ENCODE data around the gene RSPH1. TPM values are rescaled to one million over a fixed set of nuclear protein-coding genes. Genes with fewer than 3 reads are reported as not detected.

The RSPH1 gene
- total RNA-seq, 1 experiment from 2014 or later = 1.5 TPM

GRCh38 chr21:42540396-42540795 lies 44.4 kb upstream of the RSPH1 start:
- no peaks in the 10 kb centered on the region for H4K20me1 ChIP-seq (ENCODE audit: insufficient read depth)
- H3K27ac ChIP-seq (ENCODE audit: low read depth, low read length) = no peak overlapping the region
- no peaks in the 10 kb centered on the region for H3K4me1 ChIP-seq (ENCODE audit: control insufficient read depth in 1 of 2, insufficient read depth in 2 of 2, low read length in 2 of 2)
- no peaks in the 10 kb centered on the region for H3K9me3 ChIP-seq (ENCODE audit: control insufficient read depth in 1 of 2, insufficient read depth in 1 of 2, low read depth in 1 of 2, low read length in 2 of 2)
- POLR2A ChIA-PET = no interaction called here
- no TSS peak for BruUV-seq (replicated peaks)
- no peak overlapping the region for H3K4me2 ChIP-seq (ENCODE audit: low read length)
- H3K27me3 ChIP-seq (ENCODE audit: insufficient read depth, low read length) = no peaks in the 10 kb centered on the region
- H2AFZ ChIP-seq (ENCODE audit: low read depth, low read length, poor library complexity, severe bottlenecking) = no peak overlapping the region
- RAD21 ChIA-PET (ENCODE audit: low non-redundant PET in 1 of 2, low total read pairs in 2 of 2, uncharacterized antibody in 2 of 2, unreplicated experiment in 2 of 2) = no interaction called here
- no peak for TF ChIP-seq ZFX (IDR thresholded peaks at IDR 0.05)
- no peak for TF ChIP-seq SIN3A (IDR thresholded peaks at IDR 0.05; ENCODE audit: low read depth)
- TF ChIP-seq EGR1 (IDR thresholded peaks at IDR 0.05; ENCODE audit: low read depth) = no peak
- TF ChIP-seq ZNF274 (IDR thresholded peaks at IDR 0.05; ENCODE audit: low read depth, low read length) = no peak
- TF ChIP-seq POLR2AphosphoS5 (IDR thresholded peaks at IDR 0.05; ENCODE audit: low read depth, low read length) = no peak
- TF ChIP-seq CBX3 (IDR thresholded peaks at IDR 0.05; ENCODE audit: low read depth) = no peak
- TF ChIP-seq MAX (IDR thresholded peaks at IDR 0.05) = no peak
- TF ChIP-seq REST (IDR thresholded peaks at IDR 0.05; ENCODE audit: low read depth) = no peak
- no peak for TF ChIP-seq ELF1 (IDR thresholded peaks at IDR 0.05; ENCODE audit: borderline replicate concordance, low read depth)
- TF ChIP-seq, protein P1, sequence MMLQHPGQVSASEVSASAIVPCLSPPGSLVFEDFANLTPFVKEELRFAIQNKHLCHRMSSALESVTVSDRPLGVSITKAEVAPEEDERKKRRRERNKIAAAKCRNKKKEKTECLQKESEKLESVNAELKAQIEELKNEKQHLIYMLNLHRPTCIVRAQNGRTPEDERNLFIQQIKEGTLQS (IDR thresholded peaks at IDR 0.05) = no peak
- DNase-seq (ENCODE audit: low read depth, low spot score) = no peak
- H3K36me3 ChIP-seq (ENCODE audit: control insufficient read depth in 1 of 2, insufficient read depth in 2 of 2, low read length in 2 of 2) = peaks cover 0 to 2% of the 10 kb centered on the region in 2 experiments; a peak in 1 of 4 replicates
- H3K9ac ChIP-seq (ENCODE audit: low read length) = no peak overlapping the region
- no peaks in the 10 kb centered on the region for H3K79me2 ChIP-seq (ENCODE audit: insufficient read depth, low read length)
- ATAC-seq = no peak
- H3K4me3 ChIP-seq (replicated peaks in 1 of 2; ENCODE audit: low read depth in 1 of 2, low read length in 2 of 2) = no peak overlapping the region
- intact Hi-C loops (cut with micrococcal nuclease) = no loop called here
- CTCF ChIA-PET = interaction anchor here (1.7 kb wide), 1 partner anchor 159 kb away, joined by 4 read pairs; no protein-coding TSS in a partner anchor
- H3K9me2 ChIP-seq (ENCODE audit: insufficient read depth) = no peaks in the 10 kb centered on the region
